Nucleus accumbens (tissue), 56 donors: Measurements from ENCODE around the gene TK2.

Experiments
- DNase-seq, 56 donors: peaks; one replicate each; lab custom pipeline; 2025; lab: John Stamatoyannopoulos, UW

Gene TK2

DNA sequence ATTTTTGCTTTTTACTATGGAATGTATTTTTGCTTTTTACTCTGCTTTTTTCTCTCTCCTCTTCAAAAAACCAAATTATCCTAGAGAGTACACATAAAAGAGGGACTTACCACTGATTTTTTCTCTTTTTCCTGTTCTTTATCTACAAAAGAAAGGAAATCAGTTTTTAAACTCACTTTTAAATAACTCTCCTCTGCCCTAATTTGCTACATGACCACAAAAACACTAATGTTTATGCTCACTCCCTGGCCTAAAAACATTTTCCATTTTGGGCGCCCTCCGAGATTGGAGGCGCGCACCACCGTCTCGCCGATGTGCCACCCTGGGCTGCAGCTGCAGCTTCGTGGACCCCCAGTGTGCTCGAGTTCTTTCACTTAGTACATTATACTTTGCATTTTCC lies 1.1 kb downstream of the TK2 start:
- no peak for DNase-seq

DNA sequence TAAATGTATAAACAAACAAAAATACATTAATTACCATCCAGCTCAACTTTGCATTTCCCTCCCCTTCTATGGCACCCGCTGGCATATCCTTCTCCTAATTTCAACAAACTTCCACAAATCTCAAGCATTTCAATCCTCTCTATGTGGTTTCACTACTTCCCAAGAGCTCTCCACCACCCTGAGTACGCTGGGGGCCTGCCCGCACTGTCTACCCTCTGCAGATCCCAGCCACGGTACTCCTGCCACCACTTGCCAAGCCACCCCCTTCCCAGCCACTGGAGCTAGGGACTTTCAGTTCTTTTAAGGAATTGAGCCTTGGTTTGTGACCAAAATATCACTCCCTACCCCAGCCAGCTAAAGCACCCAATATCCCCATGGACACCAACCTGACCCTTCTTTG lies 1.9 kb downstream of the TK2 start:
- no peak for DNase-seq

DNA sequence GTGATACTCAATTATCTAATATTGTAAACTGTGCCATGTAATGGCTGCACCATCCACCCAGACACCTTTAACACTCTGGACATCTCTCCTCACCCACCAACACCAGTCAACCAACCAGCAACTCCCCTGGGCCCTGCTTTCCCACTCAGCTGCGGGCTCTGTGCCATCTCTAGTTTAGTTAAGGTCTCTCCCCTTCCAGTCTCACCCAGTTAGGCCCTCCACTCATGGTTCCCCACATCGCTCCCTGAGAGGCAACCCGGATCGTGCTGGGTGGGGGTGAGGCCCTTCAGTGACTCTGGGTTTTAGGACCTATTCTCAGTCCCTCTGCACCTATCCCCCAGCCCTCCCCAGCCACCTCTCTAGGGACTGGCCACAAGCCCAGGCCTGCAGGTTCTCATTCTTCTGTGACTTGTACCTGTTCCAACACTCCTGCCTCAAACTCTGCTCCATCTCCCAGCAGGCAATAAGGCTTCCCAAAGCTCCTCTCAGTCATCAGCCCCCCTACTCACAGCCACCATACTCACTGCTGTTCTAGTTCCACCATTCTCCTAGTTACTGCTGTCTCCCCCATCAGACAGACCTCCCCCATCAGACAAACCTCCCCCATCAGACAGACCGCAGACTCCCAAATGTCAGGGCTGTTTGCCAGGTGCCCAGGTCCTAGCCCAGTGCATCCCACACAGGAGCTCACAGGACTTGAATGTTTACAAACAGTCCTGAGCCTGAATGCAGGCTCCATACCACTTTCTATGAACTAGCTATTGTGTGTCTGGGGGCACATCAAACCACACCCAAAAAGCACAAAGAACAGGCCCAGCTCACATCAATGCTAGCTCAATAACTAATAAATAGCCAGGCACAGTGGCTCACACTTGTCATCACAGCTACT lies 2.6 kb downstream of the TK2 start:
- no peak for DNase-seq

DNA sequence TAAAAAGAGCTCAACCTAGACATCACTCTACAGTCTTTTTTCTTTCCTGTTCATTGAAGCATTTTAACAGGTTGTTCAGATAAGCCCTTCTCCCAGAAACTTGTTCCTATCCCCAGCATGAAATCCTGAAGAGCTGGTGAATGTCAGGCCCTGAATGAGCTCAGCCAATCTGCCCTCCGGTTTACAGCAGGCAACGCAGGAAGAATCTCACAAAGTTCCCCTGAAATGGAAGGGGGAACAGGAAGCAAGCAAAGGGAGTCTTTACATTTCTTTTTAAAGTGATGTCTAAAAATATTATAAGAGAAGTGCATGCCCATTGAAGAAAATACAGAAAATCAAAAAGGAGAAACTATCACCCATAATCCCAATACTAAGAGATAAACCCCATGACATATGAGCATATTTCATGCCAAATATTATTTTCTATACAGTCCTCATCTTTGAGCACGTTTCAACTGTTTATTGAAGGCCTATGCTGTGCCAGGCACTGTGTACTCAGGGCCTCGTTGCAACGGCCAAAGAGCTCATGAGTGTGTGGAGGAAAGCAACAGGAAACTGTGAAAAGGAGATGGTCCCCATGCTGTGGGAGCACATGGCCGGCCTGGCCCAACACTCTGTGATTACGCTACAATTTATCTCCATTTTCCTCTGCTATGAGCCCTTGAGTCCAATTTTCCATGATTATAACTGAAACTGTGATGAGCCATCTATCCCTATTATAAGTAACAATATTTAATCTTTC lies 5.7 kb downstream of the TK2 start:
- no peak for DNase-seq

DNA sequence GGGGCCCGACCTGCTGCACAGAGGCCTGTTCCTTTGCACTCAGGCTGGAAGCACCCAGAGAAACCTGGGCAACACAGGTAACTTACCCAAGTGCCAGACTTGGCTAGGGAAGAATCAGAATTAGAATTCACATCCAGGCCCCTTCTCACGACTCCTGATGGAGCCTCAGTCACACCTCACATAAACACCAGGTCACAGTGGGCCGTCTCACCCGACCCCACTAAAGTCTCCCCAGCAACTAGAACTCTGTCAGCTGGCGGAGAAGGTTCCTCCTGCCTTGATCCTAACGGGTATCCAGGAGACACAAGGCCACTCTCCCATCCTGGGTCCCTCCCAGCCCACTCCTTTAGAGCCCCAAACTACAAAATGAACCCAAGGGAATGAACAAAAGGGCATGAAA lies 6.4 kb downstream of the TK2 start:
- DNase-seq, result no peak

DNA sequence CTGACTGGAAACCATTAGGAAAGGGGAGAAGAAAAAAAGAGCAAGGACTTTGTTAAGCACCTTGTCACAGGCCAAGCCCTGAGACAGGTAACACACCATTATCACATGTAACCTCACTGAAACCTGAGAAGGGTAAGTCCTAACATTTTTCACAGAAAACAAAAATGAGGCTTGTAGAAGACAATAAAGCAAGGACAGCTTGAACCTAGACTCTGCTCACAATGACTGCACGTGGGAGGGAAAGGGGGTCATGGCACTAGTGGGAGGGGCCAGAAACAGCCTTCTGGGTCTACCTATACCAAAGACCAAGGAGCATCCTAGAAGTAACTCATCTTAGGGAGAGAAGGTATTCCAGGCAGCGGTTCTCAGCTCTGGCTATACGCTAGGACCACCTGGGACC lies 7.5 kb downstream of the TK2 start:
- DNase-seq, result no peak

DNA sequence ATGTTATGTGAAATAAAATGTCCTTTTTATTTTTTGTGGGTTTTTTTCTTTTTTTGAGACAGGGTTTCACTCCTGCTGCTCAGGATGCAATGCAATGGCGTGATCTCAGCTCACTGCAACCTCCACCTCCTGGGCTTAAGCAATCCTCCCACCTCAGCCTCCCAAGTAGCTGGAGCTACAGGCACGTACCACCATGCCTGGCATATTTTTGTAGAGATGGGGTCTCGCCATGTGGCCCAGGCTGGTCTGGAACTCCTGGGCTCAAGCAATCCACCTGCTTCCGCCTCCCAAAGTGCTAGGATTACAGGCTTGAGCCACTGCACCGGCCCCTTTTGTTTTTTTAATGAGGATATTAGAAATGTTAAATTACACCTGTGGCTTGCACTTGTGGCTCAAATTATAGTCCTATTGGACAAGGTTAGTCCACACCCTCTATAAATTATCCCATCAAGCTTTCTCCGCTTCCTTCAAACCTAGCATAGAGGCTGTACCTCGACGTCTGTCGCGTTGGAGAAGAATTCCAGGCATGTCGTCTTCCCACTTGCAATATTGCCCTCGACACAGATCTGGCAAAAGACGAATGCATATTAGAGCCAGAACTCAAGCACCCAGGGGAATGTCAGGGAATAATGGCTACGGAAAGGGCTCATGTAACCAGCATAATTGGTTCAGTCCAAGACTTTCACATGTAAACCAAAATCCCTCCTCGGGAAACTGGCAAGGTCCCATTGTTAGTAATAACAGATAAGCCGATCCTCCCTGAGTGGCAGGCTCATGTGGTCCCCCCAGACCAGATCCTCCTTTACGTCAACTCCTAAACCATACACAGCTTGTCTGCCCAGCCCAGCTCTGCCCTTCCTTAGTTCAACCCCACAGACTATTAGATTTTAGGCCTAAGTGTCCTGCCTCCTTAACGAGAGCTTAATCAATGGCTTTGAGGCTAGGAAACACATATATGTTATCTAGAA lies 8.2 kb downstream of the TK2 start:
- no peak for DNase-seq

DNA sequence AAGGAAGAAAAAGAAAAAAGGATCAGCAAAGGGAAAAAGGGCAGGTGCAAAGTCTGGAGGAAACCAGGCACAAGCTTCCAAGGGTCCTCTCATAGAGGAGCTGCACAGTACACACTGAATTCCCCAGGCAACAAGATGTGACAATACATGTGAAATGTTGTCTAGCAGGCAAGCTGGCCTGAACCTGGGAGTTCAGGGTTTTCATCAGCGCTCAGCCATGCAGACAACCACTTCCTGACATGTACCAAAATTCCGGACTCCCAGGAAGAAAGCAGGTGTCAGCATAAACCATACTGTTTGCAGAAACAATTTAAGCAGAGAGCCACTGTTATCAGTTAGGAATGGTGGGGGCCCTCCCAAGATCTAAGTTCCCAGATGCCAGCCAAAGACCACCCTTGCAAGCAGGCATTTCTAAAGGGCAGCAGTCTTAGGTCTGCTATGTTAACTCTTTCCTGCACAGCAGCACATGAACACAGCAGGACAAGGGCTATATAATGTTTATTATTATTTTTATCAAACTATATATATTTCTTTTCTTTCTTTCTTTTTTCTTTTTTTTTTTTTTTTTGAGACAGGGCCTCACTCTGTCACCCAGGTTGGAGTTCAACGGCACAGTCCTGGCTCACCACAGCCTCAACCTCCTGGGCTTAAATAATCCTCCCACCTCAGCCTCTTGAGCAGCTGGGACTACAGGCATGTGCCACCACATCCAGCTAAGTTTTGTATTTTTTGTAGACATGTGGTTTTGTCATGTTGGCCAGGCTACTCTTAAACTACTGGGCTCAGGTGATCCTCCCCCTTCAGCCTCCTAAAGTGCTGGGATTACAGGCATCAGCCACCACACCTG lies 10.1 kb downstream of the TK2 start:
- DNase-seq, result no peak

DNA sequence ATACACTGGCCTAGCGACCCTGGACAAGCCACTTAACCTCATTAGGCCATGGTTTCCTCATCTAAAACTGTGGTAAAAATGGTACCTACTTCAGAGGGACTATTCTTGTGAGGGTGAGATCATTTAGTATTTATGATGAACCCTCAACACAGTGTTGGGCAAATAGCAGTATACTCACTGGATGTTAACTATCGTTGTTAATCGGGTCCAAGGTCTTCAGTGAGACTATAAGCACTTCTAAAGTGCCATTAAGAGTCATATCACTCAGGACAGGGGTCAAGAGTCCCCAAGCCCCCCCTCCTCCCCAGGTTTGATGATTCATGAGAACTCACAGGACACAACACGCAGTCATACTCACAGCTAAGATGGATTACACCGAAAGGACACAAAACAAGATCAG lies 11.0 kb downstream of the TK2 start:
- DNase-seq, result no peak

DNA sequence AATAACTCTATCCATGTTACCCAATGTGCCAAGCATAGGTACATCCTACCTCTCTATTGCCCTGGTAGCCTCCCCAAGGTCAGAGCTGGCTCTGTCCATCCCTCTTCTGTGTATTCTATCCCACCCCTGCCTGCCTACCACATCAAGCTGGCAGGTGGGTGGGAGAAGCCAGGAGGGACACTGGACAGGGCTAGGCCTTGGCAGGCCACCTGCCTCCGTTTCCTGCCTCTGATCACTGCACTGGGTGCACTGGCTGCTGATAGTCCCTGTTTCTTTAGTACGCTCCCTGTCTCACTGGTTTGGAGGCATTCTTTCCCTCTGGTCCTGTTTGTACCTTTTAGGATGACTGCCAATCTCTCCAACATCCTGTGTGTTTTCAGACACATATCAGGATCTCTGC lies 12.7 kb downstream of the TK2 start:
- DNase-seq, result no peak

DNA sequence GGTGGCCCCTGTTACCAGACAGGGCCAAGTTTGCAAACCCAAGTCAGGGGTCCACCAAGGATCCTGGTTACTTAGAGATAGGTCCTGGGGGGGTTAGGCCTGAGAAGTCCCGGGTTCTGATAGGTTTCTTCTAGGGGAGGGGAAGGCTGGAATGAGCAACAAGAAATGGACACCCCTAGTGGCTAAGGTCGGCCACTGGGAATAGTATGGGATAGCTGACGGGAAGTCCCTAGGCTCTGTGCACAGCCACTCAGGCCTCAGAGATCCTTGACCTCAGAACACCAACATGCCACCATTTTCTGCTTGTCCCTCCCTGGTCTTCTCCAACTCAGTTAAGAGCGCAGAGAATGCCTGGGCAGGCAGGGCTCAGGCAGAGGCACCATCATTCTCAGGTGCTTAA lies 13.4 kb downstream of the TK2 start:
- no peak for DNase-seq

DNA sequence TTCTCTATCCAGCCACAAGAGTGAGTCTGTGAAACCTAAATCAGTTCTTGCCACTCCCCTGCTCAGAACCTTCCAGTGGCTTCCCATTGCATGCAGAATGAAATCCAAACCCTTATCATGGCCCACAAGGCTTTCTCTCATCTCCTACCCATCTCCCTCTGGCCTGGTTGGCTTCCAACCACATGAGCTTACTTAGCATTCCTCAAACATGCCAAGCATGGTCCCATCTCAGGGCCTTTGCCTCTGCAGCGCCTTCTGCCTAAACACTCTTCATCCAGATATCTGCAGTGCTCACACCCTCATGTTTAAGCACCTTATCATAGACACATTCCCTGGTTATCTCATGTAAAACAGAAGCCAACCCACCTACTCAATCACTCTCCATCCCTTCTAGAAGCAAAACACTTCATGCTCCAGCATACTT lies 15.5 kb downstream of the TK2 start:
- no peak for DNase-seq

DNA sequence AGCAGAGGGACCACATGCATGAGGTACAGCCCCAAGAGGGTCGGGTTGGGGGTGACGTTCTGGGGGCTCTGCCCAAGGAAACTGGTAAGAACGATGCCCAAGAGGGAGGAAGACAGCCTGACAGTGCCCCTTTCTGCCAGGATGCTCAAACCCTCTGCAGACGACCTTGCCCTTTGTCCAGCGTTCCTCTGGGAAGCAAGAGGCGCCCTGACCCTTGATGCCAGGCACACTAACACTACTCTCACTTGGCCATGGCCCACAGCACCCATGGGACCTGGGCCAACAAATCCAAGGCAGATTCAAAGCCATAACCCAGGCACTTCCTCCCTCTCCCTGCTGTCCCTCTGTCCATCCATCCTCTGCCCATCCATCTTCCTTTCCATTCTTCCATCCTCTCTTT lies 20.4 kb downstream of the TK2 start:
- DNase-seq, result no peak

DNA sequence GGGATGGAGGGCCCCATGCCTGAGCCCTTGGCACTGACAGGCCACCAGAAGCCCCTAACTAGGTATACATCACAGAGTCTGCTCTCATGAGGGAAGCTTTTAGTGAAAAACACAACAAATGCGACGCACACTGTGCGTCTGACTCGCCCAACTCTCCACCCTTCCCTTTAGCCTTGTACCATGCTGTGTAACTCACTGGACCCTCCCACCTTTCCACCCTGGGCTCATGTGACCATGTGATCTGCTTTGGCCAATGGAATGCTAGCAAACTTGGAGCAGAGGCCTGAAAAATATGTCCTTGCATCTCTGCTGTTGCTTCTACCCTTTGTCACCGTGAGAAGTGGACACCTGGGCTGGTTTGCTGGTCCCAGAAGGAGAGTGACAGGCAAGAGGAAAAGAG lies 21.6 kb downstream of the TK2 start:
- no peak for DNase-seq

DNA sequence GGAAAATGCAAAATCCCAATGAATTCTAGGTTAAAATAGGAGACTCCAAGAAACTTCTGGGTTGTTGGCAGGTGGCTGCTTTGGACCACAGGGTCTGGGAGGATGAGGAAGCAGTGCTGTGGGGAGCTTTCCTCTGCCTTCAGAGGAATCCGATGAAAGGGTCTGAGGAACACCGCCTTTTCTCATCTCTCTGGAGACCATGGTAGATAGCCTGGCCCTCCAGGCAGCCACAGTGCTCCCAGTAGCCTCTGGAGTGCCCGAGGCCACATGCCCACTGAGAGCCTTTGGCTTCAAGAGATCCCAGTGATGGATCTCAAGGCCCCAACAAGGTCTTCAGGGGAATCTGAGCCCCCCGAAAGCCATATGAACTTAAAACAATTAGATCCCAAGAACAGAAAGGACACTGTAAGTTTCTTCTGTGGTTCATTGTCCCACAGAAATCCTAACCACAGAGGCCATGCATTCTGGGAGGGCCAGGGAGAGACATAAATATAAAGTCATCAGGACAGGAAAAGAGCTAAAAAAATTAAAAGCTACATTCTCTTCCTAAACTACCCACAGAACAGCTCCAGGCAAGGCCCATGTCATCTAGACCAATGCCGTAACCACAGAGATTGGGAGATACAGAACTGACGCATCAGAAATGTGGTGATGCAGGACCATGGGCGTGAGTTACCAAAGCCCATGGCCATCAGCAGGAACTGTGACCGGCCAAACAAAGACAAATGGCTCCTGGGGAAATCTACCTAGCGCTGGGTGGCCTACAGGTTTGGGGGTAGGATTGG lies 24.3 kb downstream of the TK2 start:
- DNase-seq, result no peak

DNA sequence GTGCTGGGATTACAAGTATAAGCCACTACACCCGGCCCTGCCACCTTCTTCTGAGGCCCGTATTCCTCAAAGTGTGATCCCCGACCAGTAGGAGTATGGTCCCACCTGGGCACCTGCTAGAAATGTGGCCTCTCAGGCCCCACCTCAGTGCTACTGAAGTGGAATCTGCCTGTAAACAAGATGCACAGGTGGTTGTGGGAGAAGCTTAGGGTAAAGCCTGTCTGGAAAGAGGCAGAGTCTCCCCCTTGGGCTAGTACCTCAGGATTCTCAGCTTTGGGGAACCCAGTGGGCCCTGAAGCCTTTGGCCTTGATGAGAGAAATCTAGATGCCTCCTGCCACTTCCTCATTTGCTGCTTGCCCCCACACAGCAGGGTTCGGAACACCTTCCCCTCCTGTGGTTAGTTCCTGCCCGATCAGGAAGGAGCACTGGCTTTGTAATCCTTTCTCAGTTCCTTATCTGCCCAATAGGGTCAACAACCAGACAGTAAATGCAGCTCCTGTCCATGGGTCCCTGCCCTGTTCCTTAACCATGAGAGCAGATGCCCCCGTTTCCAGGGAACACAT lies 25.2 kb downstream of the TK2 start:
- DNase-seq, result peak in 12 of 56 donors; percentile 11 to 46 (median 26)

DNA sequence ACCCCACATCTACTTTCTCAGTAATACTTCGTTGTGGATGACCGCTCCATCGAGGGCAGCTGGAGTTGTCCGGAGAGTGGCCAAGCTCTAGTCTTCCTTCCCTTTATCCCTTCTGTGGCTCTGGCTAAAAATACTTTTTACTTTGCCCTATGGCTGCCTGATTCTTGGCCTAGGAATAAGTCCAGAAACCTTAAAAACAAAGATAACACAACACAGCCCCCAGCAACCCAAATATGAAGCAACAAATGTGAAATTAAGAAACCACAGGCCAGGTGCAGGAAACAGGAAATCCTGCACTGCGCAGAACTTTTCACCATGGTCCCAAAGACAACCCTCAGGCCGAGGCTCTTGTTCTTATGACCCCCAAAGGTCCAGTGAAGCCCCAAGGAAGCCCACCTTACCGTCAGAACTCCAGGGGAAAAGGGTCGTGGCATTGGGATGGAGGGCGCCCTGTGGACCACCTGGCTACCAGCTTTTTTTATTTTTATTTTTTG lies 26.0 kb downstream of the TK2 start:
- DNase-seq, result no peak

DNA sequence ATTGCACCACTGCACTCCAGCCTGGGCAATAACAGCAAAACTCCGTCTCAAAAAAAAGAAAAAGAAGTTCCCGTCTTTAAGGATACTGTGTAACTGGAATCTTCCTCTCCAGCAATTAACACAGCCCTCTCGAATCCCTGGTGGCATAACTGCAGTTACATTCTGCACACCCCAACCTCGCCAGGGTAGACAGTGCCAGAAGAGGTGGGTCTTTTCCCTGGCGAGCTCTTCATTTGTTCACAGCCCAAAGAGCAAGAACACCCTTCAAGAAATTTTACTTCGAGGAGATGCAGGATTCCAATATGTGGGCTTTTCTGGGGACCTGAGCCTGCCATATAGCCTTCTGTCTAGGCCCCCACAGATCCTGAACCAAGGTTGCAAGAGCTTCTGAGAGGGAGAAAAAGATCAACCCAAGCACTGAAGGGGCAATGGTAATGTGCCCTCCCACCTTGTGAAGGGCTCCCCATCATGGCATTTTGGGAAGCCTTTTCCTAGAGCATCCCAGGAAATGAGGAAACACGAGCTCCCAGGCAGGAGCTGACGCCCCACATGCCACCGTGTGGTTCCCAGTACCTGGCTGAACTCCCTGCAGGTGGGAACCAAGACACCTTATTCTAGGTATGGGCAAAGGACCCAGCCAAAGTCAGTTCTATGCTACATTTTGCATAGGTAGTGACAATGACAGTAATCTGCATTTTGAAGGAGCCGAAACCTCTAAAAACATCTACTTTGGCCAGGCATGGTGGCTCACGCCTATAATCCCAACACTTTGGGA lies 26.9 kb downstream of the TK2 start:
- no peak for DNase-seq
